Measurements from ENCODE around the gene NUB1.

- TF ChIP-seq CTCF (IDR thresholded peaks at IDR 0.05) = no peak
- no peak for TF ChIP-seq POLR2A (IDR thresholded peaks at IDR 0.05)
Measured at GRCh38 chr7:151415375-151416105, 73.9 kb downstream of the NUB1 start.
